ENCODE data around the gene LPP.

LPP gene

GRCh38 chr3:188513662-188514328 is 359.8 kb downstream of the LPP start:
- TF ChIP-seq CTCF (IDR thresholded peaks at IDR 0.05; ENCODE audit: control insufficient read depth, insufficient read depth, low read depth, low read length, missing control alignments) = no peak
- no peak overlapping the region for H3K4me3 ChIP-seq (ENCODE audit: control insufficient read depth, low read depth, low read length)
- DNase-seq (ENCODE audit: low read depth) = no peak

GRCh38 chr3:188516515-188516914 is 362.6 kb downstream of the LPP start:
- no peak for DNase-seq (ENCODE audit: low read depth)
- no peak overlapping the region for H3K4me3 ChIP-seq (ENCODE audit: control insufficient read depth, low read depth, low read length)
- TF ChIP-seq CTCF (IDR thresholded peaks at IDR 0.05; ENCODE audit: control insufficient read depth, insufficient read depth, low read depth, low read length, missing control alignments) = no peak

GRCh38 chr3:188518416-188518815 is 364.5 kb downstream of the LPP start:
- no peak overlapping the region for H3K4me3 ChIP-seq (ENCODE audit: control insufficient read depth, low read depth, low read length)
- TF ChIP-seq CTCF (IDR thresholded peaks at IDR 0.05; ENCODE audit: control insufficient read depth, insufficient read depth, low read depth, low read length, missing control alignments) = no peak
- no peak for DNase-seq (ENCODE audit: low read depth)

GRCh38 chr3:188518835-188519452 is 365.0 kb downstream of the LPP start:
- DNase-seq (ENCODE audit: low read depth) = no peak
- no peak overlapping the region for H3K4me3 ChIP-seq (ENCODE audit: control insufficient read depth, low read depth, low read length)
- no peak for TF ChIP-seq CTCF (IDR thresholded peaks at IDR 0.05; ENCODE audit: control insufficient read depth, insufficient read depth, low read depth, low read length, missing control alignments)

GRCh38 chr3:188520466-188520865 is 366.5 kb downstream of the LPP start:
- no peak overlapping the region for H3K4me3 ChIP-seq (ENCODE audit: control insufficient read depth, low read depth, low read length)
- DNase-seq (ENCODE audit: low read depth) = no peak
- TF ChIP-seq CTCF (IDR thresholded peaks at IDR 0.05; ENCODE audit: control insufficient read depth, insufficient read depth, low read depth, low read length, missing control alignments) = no peak

- no peak for DNase-seq (ENCODE audit: low read depth)
- TF ChIP-seq CTCF (IDR thresholded peaks at IDR 0.05; ENCODE audit: control insufficient read depth, insufficient read depth, low read depth, low read length, missing control alignments) = no peak
- H3K4me3 ChIP-seq (ENCODE audit: control insufficient read depth, low read depth, low read length) = no peak overlapping the region
These were observed 368.2 kb downstream of the LPP start for GRCh38 chr3:188522115-188522514.

Data from AG09309 (cell line).